Keratinocyte (primary cell): ENCODE measurements around the gene LRRC27. TPM values are rescaled to one million over a fixed set of nuclear protein-coding genes. Genes with fewer than 3 reads are reported as not detected.

Experiments
- DNase-seq: peaks from one replicate; pipeline ENCODE4 v3.0.0-alpha.2; 2011; ENCODE audit warnings: low read depth, missing footprints, low spot score
- FAIRE-seq: peaks from 2 replicates; lab custom pipeline; 2011; peaks lifted over from hg19 to GRCh38; lab: Jason Lieb, UNC
- H2AFZ ChIP-seq: 2 replicates; pipeline ENCODE4 v1.6.0; 2012; ENCODE audit warnings: low read length, control low read depth, inconsistent platforms; ENCODE audit not compliant: control insufficient read depth
- H3K27ac ChIP-seq: 2 replicates; pipeline ENCODE4 v1.5.1; 2011; ENCODE audit warnings: low read length; ENCODE audit not compliant: control insufficient read depth, insufficient read depth
- H3K27me3 ChIP-seq: 3 replicates; pipeline ENCODE4 v1.6.0; 2011; ENCODE audit warnings: low read length; ENCODE audit not compliant: control insufficient read depth, insufficient read depth; ENCODE audit errors: extremely low read depth
- H3K36me3 ChIP-seq, 2 experiments: 2 replicates in 1 of 2; 3 replicates in 1 of 2; pipeline ENCODE4 v1.5.1; 2011; ENCODE audit warnings: low read length in 2 of 2, mild to moderate bottlenecking in 1 of 2; ENCODE audit not compliant: control insufficient read depth in 2 of 2, insufficient read depth in 2 of 2; ENCODE audit errors: extremely low read depth in 1 of 2
- H3K4me1 ChIP-seq: 3 replicates; pipeline ENCODE4 v1.5.1; 2011; ENCODE audit warnings: low read length; ENCODE audit not compliant: control insufficient read depth, insufficient read depth; ENCODE audit errors: extremely low read depth
- H3K4me2 ChIP-seq: 3 replicates; pipeline ENCODE4 v1.6.0; 2011; ENCODE audit warnings: low read depth, low read length; ENCODE audit not compliant: control insufficient read depth, insufficient read depth; ENCODE audit errors: extremely low read depth
- H3K4me3 ChIP-seq, 3 experiments: fragments of 200-600 bp in 1 of 3; sonication (generic) in 1 of 3; 2 replicates in 2 of 3; 3 replicates in 1 of 3; pipeline ENCODE4 v1.5.1; 2011 to 2016; ENCODE audit warnings: low read length in 3 of 3, mild to moderate bottlenecking in 3 of 3, control low read depth in 2 of 3, inconsistent platforms in 1 of 3, low read depth in 1 of 3, mixed read lengths in 1 of 3, mixed run types in 1 of 3, moderate library complexity in 1 of 3; ENCODE audit not compliant: control insufficient read depth in 2 of 3, insufficient read depth in 2 of 3; ENCODE audit errors: extremely low read depth in 1 of 3
- H3K79me2 ChIP-seq: 2 replicates; pipeline ENCODE4 v1.6.0; 2012; ENCODE audit warnings: low read length; ENCODE audit not compliant: control insufficient read depth, insufficient read depth
- H3K9ac ChIP-seq: 3 replicates; pipeline ENCODE4 v1.6.0; 2011; ENCODE audit warnings: low read length; ENCODE audit not compliant: control insufficient read depth, insufficient read depth; ENCODE audit errors: extremely low read depth
- H3K9me1 ChIP-seq: 3 replicates; pipeline ENCODE4 v1.6.0; 2011; ENCODE audit warnings: low read length; ENCODE audit not compliant: control insufficient read depth, insufficient read depth; ENCODE audit errors: extremely low read depth
- H3K9me3 ChIP-seq: 2 replicates; pipeline ENCODE4 v1.5.1; 2012; ENCODE audit warnings: low read depth, low read length; ENCODE audit not compliant: control insufficient read depth
- H4K20me1 ChIP-seq: 3 replicates; pipeline ENCODE4 v1.6.0; 2011; ENCODE audit warnings: low read length; ENCODE audit not compliant: control insufficient read depth, insufficient read depth; ENCODE audit errors: extremely low read depth
- CTCF ChIP-seq, 3 experiments: IDR thresholded peaks in 1 of 3; conservative IDR thresholded peaks in 1 of 3; optimal IDR thresholded peaks in 1 of 3; 2 replicates in 2 of 3; 3 replicates in 1 of 3; pipeline versions ENCODE3 to v1.5.1; 2011; ENCODE audit warnings: low read length in 3 of 3, mild to moderate bottlenecking in 3 of 3, moderate library complexity in 2 of 3, control low read depth in 1 of 3, inconsistent platforms in 1 of 3; ENCODE audit not compliant: insufficient read depth in 2 of 3; ENCODE audit errors: extremely low read depth in 1 of 3
- EZH2 ChIP-seq: IDR thresholded peaks from one replicate; pipeline ENCODE4 v1.6.1; 2012; ENCODE audit warnings: inconsistent platforms, mild to moderate bottlenecking, low read length, moderate library complexity
- dilution Hi-C: fragments of 300-500 bp; cut with MboI; formaldehyde crosslinking; loops from one replicate; pipeline ENCODE4 v1.7.0; 2020; ENCODE audit warnings: low sequenced_read_pairs; ENCODE audit not compliant: extremely low pct_ligation_motif_present
- polyA plus RNA-seq, 5 experiments: library from polyadenylated mRNA; depleted of rRNA in 3 of 5; stranded (reverse) in 3 of 5; stranded (forward) in 1 of 5; unstranded in 1 of 5; fragments of >200 nt; gene quantifications; 1 replicate in 1 of 5; 2 replicates in 3 of 5; 3 replicates in 1 of 5; pipeline versions ENCODE4 v1.2.1 to v1.2.3, GENCODE V29; 2011 to 2012; ENCODE audit warnings: missing spikeins in 2 of 5, low read depth in 1 of 5, low replicate concordance in 1 of 5

The LRRC27 gene
- polyA plus RNA-seq, 1 donor (not counting 4 experiments of a cell fraction or from before 2014, with no cell fraction given): 3.0 TPM

- no peak overlapping the region for H3K4me2 ChIP-seq
- no peak overlapping the region for H3K9ac ChIP-seq
- no peaks in the 10 kb centered on the region for H3K9me3 ChIP-seq
- no peaks in the 10 kb centered on the region for H3K27me3 ChIP-seq
- no peak overlapping the region for H2AFZ ChIP-seq
- H3K36me3 ChIP-seq: no peaks in the 10 kb centered on the region
- H3K27ac ChIP-seq: no peak overlapping the region
- H3K4me3 ChIP-seq: no peak overlapping the region
- H3K9me1 ChIP-seq: no peaks in the 10 kb centered on the region
- H3K4me1 ChIP-seq: no peaks in the 10 kb centered on the region
- TF ChIP-seq EZH2 (no peak), CTCF (optimal IDR thresholded peaks at IDR 0.05 in 1 of 3, IDR thresholded peaks at IDR 0.05 in 1 of 3, conservative IDR thresholded peaks at IDR 0.05 in 1 of 3; ENCODE audit: extremely low read depth in 1 of 3, insufficient read depth in 2 of 3, low read length in 3 of 3) (no peak)
- dilution Hi-C loops: no loop called here
- H3K79me2 ChIP-seq: no peaks in the 10 kb centered on the region
- FAIRE-seq: no peak
- no peaks in the 10 kb centered on the region for H4K20me1 ChIP-seq
- no peak for DNase-seq
Observed at GRCh38 chr10:132296666-132297443, 35.1 kb upstream of the LRRC27 start.

- Histone ChIP-seq H3K79me2 (no peaks in the 10 kb centered on the region), H3K4me1 (no peaks in the 10 kb centered on the region), H3K27ac (no peak overlapping the region), H4K20me1 (no peaks in the 10 kb centered on the region), H3K27me3 (no peaks in the 10 kb centered on the region), H3K9ac (no peak overlapping the region), H3K9me1 (no peaks in the 10 kb centered on the region), H3K36me3 (no peaks in the 10 kb centered on the region), H3K9me3 (no peaks in the 10 kb centered on the region), H3K4me2 (no peak overlapping the region), H2AFZ (no peak overlapping the region), H3K4me3 (no peak overlapping the region)
- TF ChIP-seq EZH2 (no peak), CTCF (optimal IDR thresholded peaks at IDR 0.05 in 1 of 3, IDR thresholded peaks at IDR 0.05 in 1 of 3, conservative IDR thresholded peaks at IDR 0.05 in 1 of 3; ENCODE audit: extremely low read depth in 1 of 3, insufficient read depth in 2 of 3, low read length in 3 of 3) (no peak)
- DNase-seq (no peak), FAIRE-seq (no peak)
- dilution Hi-C loops: no loop called here
Observed at GRCh38 chr10:132297526-132297925, 34.5 kb upstream of the LRRC27 start.
